Raji (cell line): ENCODE data around the gene HSF4.

ENCODE experiments used
- POLR2A ChIP-seq: IDR thresholded peaks from 2 replicates; pipeline ENCODE4 v1.6.1; 2011; ENCODE audit warnings: low read depth, low read length, control low read depth; ENCODE audit not compliant: insufficient read depth

The HSF4 gene

GRCh38 chr16:67164599-67165061 lies at the start of gene HSF4:
HSF4 (plus strand) TSS chr16:67164745; CDS start chr16:67164812, 67 bp downstream.
- TF ChIP-seq POLR2A: no peak

- no peak for TF ChIP-seq POLR2A
These were observed 49.8 kb upstream of the HSF4 start for GRCh38 chr16:67114793-67115192.

- TF ChIP-seq POLR2A: no peak
These were observed 48.9 kb upstream of the HSF4 start for GRCh38 chr16:67115639-67116038.

GRCh38 chr16:67116388-67117311 lies 47.9 kb upstream of the HSF4 start:
- TF ChIP-seq POLR2A: no peak

- no peak for TF ChIP-seq POLR2A
These were observed 46.8 kb upstream of the HSF4 start for GRCh38 chr16:67117716-67118115.

- no peak for TF ChIP-seq POLR2A
These were observed 44.5 kb upstream of the HSF4 start for GRCh38 chr16:67120025-67120424.

GRCh38 chr16:67128417-67128816 lies 36.1 kb upstream of the HSF4 start:
- no peak for TF ChIP-seq POLR2A

- TF ChIP-seq POLR2A: no peak
These were observed 35.7 kb upstream of the HSF4 start for GRCh38 chr16:67128887-67129286.

GRCh38 chr16:67129422-67129821 lies 35.1 kb upstream of the HSF4 start:
- no peak for TF ChIP-seq POLR2A

- no peak for TF ChIP-seq POLR2A
These were observed 26.9 kb upstream of the HSF4 start for GRCh38 chr16:67137605-67138004.

GRCh38 chr16:67141391-67141790 lies 23.2 kb upstream of the HSF4 start:
- no peak for TF ChIP-seq POLR2A

- TF ChIP-seq POLR2A: no peak
These were observed 22.2 kb upstream of the HSF4 start for GRCh38 chr16:67142342-67142741.

- no peak for TF ChIP-seq POLR2A
These were observed 19.6 kb upstream of the HSF4 start for GRCh38 chr16:67144943-67145342.

GRCh38 chr16:67145746-67146145 lies 18.8 kb upstream of the HSF4 start:
- TF ChIP-seq POLR2A: no peak

- TF ChIP-seq POLR2A: no peak
These were observed 17.8 kb upstream of the HSF4 start for GRCh38 chr16:67146523-67147357.

- no peak for TF ChIP-seq POLR2A
These were observed 17.0 kb upstream of the HSF4 start for GRCh38 chr16:67147437-67148140.

- no peak for TF ChIP-seq POLR2A
These were observed 16.3 kb upstream of the HSF4 start for GRCh38 chr16:67148221-67148620.
